Activated CD8-positive, alpha-beta T cell treated with anti-CD3 and anti-CD28 coated beads for 36 hours (primary cell): ENCODE data around the gene C19orf44. TPM values are rescaled to one million over a fixed set of nuclear protein-coding genes. Genes with fewer than 3 reads are reported as not detected.

Experiments used
- ATAC-seq: fragments of 200-7000 bp; cut with Tn5 transposase; one replicate; pipeline ENCODE4 v1.10.0; 2021; ENCODE audit warnings: mild to moderate bottlenecking, moderate library complexity
- CTCF ChIA-PET: fragments of 350-600 bp; sonication (Branson Sonifier 250); formaldehyde crosslinking; loops from one replicate; lab custom pipeline; 2021; ENCODE audit warnings: antibody characterized with exemption; lab: Charles Lee
- POLR2A ChIA-PET: fragments of 350-600 bp; sonication (Branson Sonifier 250); formaldehyde crosslinking; loops from one replicate; lab custom pipeline; 2021; ENCODE audit warnings: antibody characterized with exemption; lab: Charles Lee
- DNase-seq: peaks from one replicate; pipeline ENCODE4 v3.0.0-alpha.2; 2020
- H3K27ac Mint-ChIP-seq: one replicate; pipeline ENCODE4 v1.8.0; 2021; ENCODE audit warnings: mild to moderate bottlenecking, mixed read lengths
- H3K27me3 Mint-ChIP-seq: one replicate; pipeline ENCODE4 v1.8.0; 2021; ENCODE audit warnings: mixed read lengths
- H3K36me3 Mint-ChIP-seq: one replicate; pipeline ENCODE4 v1.8.0; 2021; ENCODE audit warnings: low read depth, mixed read lengths
- H3K4me1 Mint-ChIP-seq: one replicate; pipeline ENCODE4 v1.8.0; 2021; ENCODE audit warnings: low read depth, mixed read lengths
- H3K4me3 Mint-ChIP-seq: one replicate; pipeline ENCODE4 v1.8.0; 2021; ENCODE audit warnings: mild to moderate bottlenecking, moderate library complexity, mixed read lengths
- H3K9me3 Mint-ChIP-seq: one replicate; pipeline ENCODE4 v1.8.0; 2021; ENCODE audit warnings: mixed read lengths
- CTCF ChIP-seq: fragments of 200-600 bp; IDR thresholded peaks from one replicate; pipeline ENCODE4 v1.8.0; 2022; ENCODE audit warnings: antibody characterized with exemption, mild to moderate bottlenecking
- intact Hi-C: fragments of 100-400 bp; cut with micrococcal nuclease; formaldehyde crosslinking; loops from one replicate; pipeline ENCODE4 v1.10.0; 2022
- total RNA-seq, 2 experiments: library from RNA; stranded (reverse); gene quantifications; one replicate each; pipeline ENCODE4 v1.2.3, GENCODE V29; 2021

Gene C19orf44
- total RNA-seq, 2 experiments from 2014 or later, result 1.9 to 2.3 TPM

- H3K36me3 Mint-ChIP-seq, result peaks cover 10% of the 10 kb centered on the region
- no peak overlapping the region for H3K27ac Mint-ChIP-seq
- ATAC-seq (no peak), DNase-seq (no peak)
- no peak overlapping the region for H3K4me3 Mint-ChIP-seq
- TF ChIP-seq CTCF, result no peak
- CTCF ChIA-PET, result interaction anchor here (0.7 to 1.0 kb wide), 2 partner anchors 21 to 137 kb away, joined by 3 read pairs; no protein-coding TSS in a partner anchor
- no peaks in the 10 kb centered on the region for H3K27me3 Mint-ChIP-seq
- H3K4me1 Mint-ChIP-seq, result peaks cover 39% of the 10 kb centered on the region
- POLR2A ChIA-PET, result interaction anchor here (0.7 to 1.3 kb wide), 3 partner anchors 12 to 72 kb away, joined by 3 to 5 read pairs (median 4); no protein-coding TSS in a partner anchor
- intact Hi-C loops, result no loop called here
- peaks cover 4% of the 10 kb centered on the region for H3K9me3 Mint-ChIP-seq
These were observed 41.8 kb upstream of the C19orf44 start for GRCh38 chr19:16454351-16454918.

GRCh38 chr19:16455489-16455888 is 40.7 kb upstream of the C19orf44 start:
- H3K4me1 Mint-ChIP-seq, result peaks cover 38% of the 10 kb centered on the region
- ChIA-PET CTCF (interaction anchor here (1.1 kb wide), 1 partner anchor 13 kb away, joined by 6 read pairs; no protein-coding TSS in a partner anchor), POLR2A (no interaction called here)
- TF ChIP-seq CTCF, result no peak
- no peaks in the 10 kb centered on the region for H3K27me3 Mint-ChIP-seq
- peaks cover 5% of the 10 kb centered on the region for H3K36me3 Mint-ChIP-seq
- no peak overlapping the region for H3K4me3 Mint-ChIP-seq
- no peaks in the 10 kb centered on the region for H3K9me3 Mint-ChIP-seq
- intact Hi-C loops, result no loop called here
- H3K27ac Mint-ChIP-seq, result no peak overlapping the region
- ATAC-seq, result no peak
- no peak for DNase-seq

GRCh38 chr19:16456652-16457194 is 39.5 kb upstream of the C19orf44 start:
- no peak for DNase-seq
- no peak for TF ChIP-seq CTCF
- Mint-ChIP-seq H3K27ac (peak overlapping the region; percentile 28), H3K27me3 (no peaks in the 10 kb centered on the region), H3K36me3 (peaks cover 2% of the 10 kb centered on the region), H3K4me1 (peaks cover 36% of the 10 kb centered on the region), H3K4me3 (no peak overlapping the region), H3K9me3 (no peaks in the 10 kb centered on the region)
- ATAC-seq, result peak; percentile 24
- ChIA-PET CTCF (no interaction called here), POLR2A (no interaction called here)
- intact Hi-C loops, result no loop called here

GRCh38 chr19:16457195-16457953 is 38.8 kb upstream of the C19orf44 start:
- peak overlapping the region; percentile 28 for H3K27ac Mint-ChIP-seq
- peaks cover 2% of the 10 kb centered on the region for H3K36me3 Mint-ChIP-seq
- CTCF ChIA-PET, result no interaction called here
- TF ChIP-seq CTCF, result no peak
- no peak overlapping the region for H3K4me3 Mint-ChIP-seq
- intact Hi-C loops, result no loop called here
- POLR2A ChIA-PET, result no interaction called here
- no peaks in the 10 kb centered on the region for H3K9me3 Mint-ChIP-seq
- no peaks in the 10 kb centered on the region for H3K27me3 Mint-ChIP-seq
- ATAC-seq, result peak; percentile 30
- H3K4me1 Mint-ChIP-seq, result peaks cover 36% of the 10 kb centered on the region
- DNase-seq, result peak; percentile 31

- H3K4me3 Mint-ChIP-seq, result no peak overlapping the region
- ATAC-seq, result no peak
- CTCF ChIA-PET, result interaction anchor here (0.9 kb wide), 1 partner anchor 16 kb away, joined by 3 read pairs; no protein-coding TSS in a partner anchor
- no peaks in the 10 kb centered on the region for H3K9me3 Mint-ChIP-seq
- POLR2A ChIA-PET, result no interaction called here
- intact Hi-C loops, result no loop called here
- no peak for TF ChIP-seq CTCF
- peaks cover 2% of the 10 kb centered on the region for H3K36me3 Mint-ChIP-seq
- peaks cover 38% of the 10 kb centered on the region for H3K4me1 Mint-ChIP-seq
- peak overlapping the region; percentile 26 for H3K27ac Mint-ChIP-seq
- no peak for DNase-seq
- no peaks in the 10 kb centered on the region for H3K27me3 Mint-ChIP-seq
These were observed 38.3 kb upstream of the C19orf44 start for GRCh38 chr19:16457954-16458331.
